ENCODE measurements around the gene MICAL2.

MICAL2 gene

GRCh38 chr11:12114193-12115033 is 4.0 kb downstream of the MICAL2 start:
- H3K9me3 Mint-ChIP-seq: no peaks in the 10 kb centered on the region
- peaks cover 20% of the 10 kb centered on the region for H3K36me3 Mint-ChIP-seq (ENCODE audit: low read depth)
- no peak for DNase-seq
- no peaks in the 10 kb centered on the region for H3K27me3 Mint-ChIP-seq
- H3K4me3 Mint-ChIP-seq: no peak overlapping the region
- H3K4me1 Mint-ChIP-seq (ENCODE audit: low read depth): peaks cover 59% of the 10 kb centered on the region
- no peak overlapping the region for H3K27ac Mint-ChIP-seq

- H3K4me3 Mint-ChIP-seq: no peak overlapping the region
Observed at GRCh38 chr11:12116425-12117032, 6.1 kb downstream of the MICAL2 start.

GRCh38 chr11:12117200-12117599 is 6.8 kb downstream of the MICAL2 start:
- Mint-ChIP-seq H3K36me3 (ENCODE audit: low read depth) (peaks cover 21% of the 10 kb centered on the region), H3K9me3 (no peaks in the 10 kb centered on the region), H3K27ac (peak overlapping the region; percentile 12), H3K4me1 (ENCODE audit: low read depth) (peaks cover 58% of the 10 kb centered on the region), H3K4me3 (no peak overlapping the region), H3K27me3 (no peaks in the 10 kb centered on the region)
- no peak for DNase-seq

More at GRCh38 chr11:12116425-12117032, 6.1 kb downstream of the MICAL2 start:
- no peaks in the 10 kb centered on the region for H3K9me3 Mint-ChIP-seq
- no peaks in the 10 kb centered on the region for H3K27me3 Mint-ChIP-seq
- H3K36me3 Mint-ChIP-seq (ENCODE audit: low read depth): peaks cover 20% of the 10 kb centered on the region
- H3K27ac Mint-ChIP-seq: no peak overlapping the region
- DNase-seq: no peak
- peaks cover 59% of the 10 kb centered on the region for H3K4me1 Mint-ChIP-seq (ENCODE audit: low read depth)

- Mint-ChIP-seq H3K4me1 (ENCODE audit: low read depth) (peaks cover 54% of the 10 kb centered on the region), H3K27ac (peak overlapping the region; percentile 12), H3K9me3 (no peaks in the 10 kb centered on the region), H3K4me3 (no peak overlapping the region), H3K36me3 (ENCODE audit: low read depth) (peaks cover 21% of the 10 kb centered on the region), H3K27me3 (no peaks in the 10 kb centered on the region)
- no peak for DNase-seq
Observed at GRCh38 chr11:12117611-12118010, 7.2 kb downstream of the MICAL2 start.

- Mint-ChIP-seq H3K9me3 (no peaks in the 10 kb centered on the region), H3K36me3 (ENCODE audit: low read depth) (peaks cover 21% of the 10 kb centered on the region), H3K4me3 (no peak overlapping the region), H3K27ac (no peak overlapping the region), H3K27me3 (no peaks in the 10 kb centered on the region), H3K4me1 (ENCODE audit: low read depth) (peaks cover 49% of the 10 kb centered on the region)
- no peak for DNase-seq
Observed at GRCh38 chr11:12118949-12119348, 8.6 kb downstream of the MICAL2 start.

- Mint-ChIP-seq H3K9me3 (no peaks in the 10 kb centered on the region), H3K4me3 (no peak overlapping the region), H3K27ac (no peak overlapping the region), H3K27me3 (no peaks in the 10 kb centered on the region), H3K4me1 (ENCODE audit: low read depth) (peaks cover 53% of the 10 kb centered on the region), H3K36me3 (ENCODE audit: low read depth) (peaks cover 21% of the 10 kb centered on the region)
- DNase-seq: no peak
Observed at GRCh38 chr11:12119502-12119901, 9.1 kb downstream of the MICAL2 start.

- Mint-ChIP-seq H3K27me3 (no peaks in the 10 kb centered on the region), H3K9me3 (no peaks in the 10 kb centered on the region), H3K4me1 (ENCODE audit: low read depth) (peaks cover 61% of the 10 kb centered on the region), H3K27ac (no peak overlapping the region), H3K36me3 (ENCODE audit: low read depth) (peaks cover 21% of the 10 kb centered on the region), H3K4me3 (no peak overlapping the region)
- DNase-seq: no peak
Observed at GRCh38 chr11:12120031-12121008, 9.9 kb downstream of the MICAL2 start.

- H3K36me3 Mint-ChIP-seq (ENCODE audit: low read depth): peaks cover 21% of the 10 kb centered on the region
- peaks cover 67% of the 10 kb centered on the region for H3K4me1 Mint-ChIP-seq (ENCODE audit: low read depth)
- H3K27ac Mint-ChIP-seq: no peak overlapping the region
- H3K9me3 Mint-ChIP-seq: no peaks in the 10 kb centered on the region
- H3K27me3 Mint-ChIP-seq: no peaks in the 10 kb centered on the region
- DNase-seq: no peak
- no peak overlapping the region for H3K4me3 Mint-ChIP-seq
Observed at GRCh38 chr11:12121011-12121410, 10.6 kb downstream of the MICAL2 start.

- DNase-seq: no peak
- no peak overlapping the region for H3K4me3 Mint-ChIP-seq
- peaks cover 17% of the 10 kb centered on the region for H3K36me3 Mint-ChIP-seq (ENCODE audit: low read depth)
- H3K4me1 Mint-ChIP-seq (ENCODE audit: low read depth): peaks cover 70% of the 10 kb centered on the region
- no peak overlapping the region for H3K27ac Mint-ChIP-seq
- no peaks in the 10 kb centered on the region for H3K9me3 Mint-ChIP-seq
- no peaks in the 10 kb centered on the region for H3K27me3 Mint-ChIP-seq
Observed at GRCh38 chr11:12121517-12121916, 11.1 kb downstream of the MICAL2 start.

- H3K4me3 Mint-ChIP-seq: no peak overlapping the region
- H3K27me3 Mint-ChIP-seq: no peaks in the 10 kb centered on the region
- H3K27ac Mint-ChIP-seq: no peak overlapping the region
- H3K4me1 Mint-ChIP-seq (ENCODE audit: low read depth): peaks cover 70% of the 10 kb centered on the region
- DNase-seq: no peak
- H3K9me3 Mint-ChIP-seq: no peaks in the 10 kb centered on the region
- H3K36me3 Mint-ChIP-seq (ENCODE audit: low read depth): peaks cover 12% of the 10 kb centered on the region
Observed at GRCh38 chr11:12122083-12122482, 11.7 kb downstream of the MICAL2 start.

GRCh38 chr11:12123273-12123672 is 12.9 kb downstream of the MICAL2 start:
- H3K36me3 Mint-ChIP-seq (ENCODE audit: low read depth): peaks cover 7% of the 10 kb centered on the region
- no peak overlapping the region for H3K27ac Mint-ChIP-seq
- peaks cover 69% of the 10 kb centered on the region for H3K4me1 Mint-ChIP-seq (ENCODE audit: low read depth)
- no peak for DNase-seq
- no peaks in the 10 kb centered on the region for H3K9me3 Mint-ChIP-seq
- H3K4me3 Mint-ChIP-seq: no peak overlapping the region
- H3K27me3 Mint-ChIP-seq: no peaks in the 10 kb centered on the region

GRCh38 chr11:12123799-12124198 is 13.4 kb downstream of the MICAL2 start:
- H3K27ac Mint-ChIP-seq: no peak overlapping the region
- H3K4me1 Mint-ChIP-seq (ENCODE audit: low read depth): peaks cover 71% of the 10 kb centered on the region
- H3K4me3 Mint-ChIP-seq: no peak overlapping the region
- H3K9me3 Mint-ChIP-seq: no peaks in the 10 kb centered on the region
- no peaks in the 10 kb centered on the region for H3K27me3 Mint-ChIP-seq
- peaks cover 3% of the 10 kb centered on the region for H3K36me3 Mint-ChIP-seq (ENCODE audit: low read depth)
- DNase-seq: no peak

- DNase-seq: no peak
- Mint-ChIP-seq H3K4me1 (ENCODE audit: low read depth) (peaks cover 72% of the 10 kb centered on the region), H3K9me3 (no peaks in the 10 kb centered on the region), H3K4me3 (no peak overlapping the region), H3K27me3 (no peaks in the 10 kb centered on the region), H3K27ac (no peak overlapping the region), H3K36me3 (ENCODE audit: low read depth) (peaks cover 3% of the 10 kb centered on the region)
Observed at GRCh38 chr11:12124306-12124705, 13.9 kb downstream of the MICAL2 start.

- Mint-ChIP-seq H3K4me3 (no peak overlapping the region), H3K4me1 (ENCODE audit: low read depth) (peaks cover 72% of the 10 kb centered on the region), H3K27ac (no peak overlapping the region), H3K27me3 (no peaks in the 10 kb centered on the region), H3K9me3 (no peaks in the 10 kb centered on the region), H3K36me3 (ENCODE audit: low read depth) (peaks cover 3% of the 10 kb centered on the region)
- DNase-seq: no peak
Observed at GRCh38 chr11:12125609-12126149, 15.3 kb downstream of the MICAL2 start.

Data from activated T-cell treated with anti-CD3 and anti-CD28 coated beads, Interleukin-2, amount 50 U/mL, for 24 hours (primary cell).